Activated T-cell treated with anti-CD3 and anti-CD28 coated beads, Interleukin-2, amount 50 U/mL, for 48 hours (primary cell): ENCODE measurements around the gene LIMS1.
"Not testable (repeated sequence)": the region's sequence is repeated elsewhere in the genome, so short reads cannot be mapped to it uniquely, and the experiment has no call there.

Source experiments
- DNase-seq, 2 experiments: peaks; one replicate each; pipeline ENCODE4 v3.0.0-alpha.2; 2020

LIMS1 gene, protein sequence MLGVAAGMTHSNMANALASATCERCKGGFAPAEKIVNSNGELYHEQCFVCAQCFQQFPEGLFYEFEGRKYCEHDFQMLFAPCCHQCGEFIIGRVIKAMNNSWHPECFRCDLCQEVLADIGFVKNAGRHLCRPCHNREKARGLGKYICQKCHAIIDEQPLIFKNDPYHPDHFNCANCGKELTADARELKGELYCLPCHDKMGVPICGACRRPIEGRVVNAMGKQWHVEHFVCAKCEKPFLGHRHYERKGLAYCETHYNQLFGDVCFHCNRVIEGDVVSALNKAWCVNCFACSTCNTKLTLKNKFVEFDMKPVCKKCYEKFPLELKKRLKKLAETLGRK

DNA sequence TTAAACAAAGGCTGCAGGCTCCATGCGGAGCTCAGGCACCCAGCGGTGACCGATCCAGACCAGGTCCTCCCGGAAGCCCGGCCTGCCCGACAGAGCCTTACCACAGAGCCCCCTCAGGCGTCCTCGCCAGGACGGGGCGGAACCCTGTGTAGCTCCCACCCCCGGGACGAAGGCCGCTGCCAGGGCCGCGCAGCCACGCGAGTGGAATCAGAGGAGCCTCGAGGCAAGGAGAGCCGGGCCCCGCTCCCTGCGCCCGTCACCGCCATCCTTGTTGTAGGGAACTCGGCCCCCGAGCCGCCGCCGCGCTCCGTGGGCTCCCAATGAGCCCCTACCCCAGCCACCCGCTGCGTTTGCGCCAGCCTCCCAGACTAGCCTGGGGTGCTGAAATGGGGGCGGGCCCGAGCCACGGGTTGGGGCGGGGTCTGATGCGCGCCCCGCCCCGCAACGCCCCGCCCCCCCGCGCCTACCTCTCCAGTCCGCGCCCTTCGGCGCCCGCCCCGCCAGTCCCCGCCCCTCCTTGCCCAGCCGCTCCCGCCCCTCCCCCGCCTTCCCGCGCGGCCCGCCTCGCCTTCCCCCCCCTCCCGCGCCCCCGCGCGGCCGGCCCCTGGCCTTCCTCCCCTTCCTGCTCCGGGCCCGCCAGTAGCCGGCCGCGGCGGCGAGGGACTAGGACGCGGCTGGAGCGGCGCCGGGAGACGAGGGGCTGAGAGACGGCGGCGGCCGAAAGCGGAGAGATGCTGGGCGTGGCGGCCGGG lies at the start of gene LIMS1:
LIMS1 (plus strand) TSS at position 639 of the 752 bp plus-strand sequence; CDS start at position 732, 93 bp downstream.
- peak; percentile 87 to 91 for DNase-seq

DNA sequence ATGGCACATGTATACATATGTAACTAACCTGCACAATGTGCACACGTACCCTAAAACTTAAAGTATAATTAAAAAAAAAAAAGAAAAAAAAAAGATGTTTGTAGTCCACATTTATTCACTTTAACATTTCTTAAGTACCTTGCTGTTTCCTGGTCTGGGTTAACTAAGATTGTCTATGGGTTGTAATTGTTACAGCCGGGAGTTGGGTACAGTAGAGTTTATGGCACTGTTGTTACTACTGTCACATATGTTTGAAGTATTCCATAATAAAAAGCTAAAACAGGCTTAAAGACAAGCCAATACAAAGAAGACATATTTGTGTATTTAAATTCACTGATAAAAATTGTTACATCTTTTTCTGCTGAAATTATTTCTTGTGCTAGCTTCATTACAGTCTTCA lies 49.0 kb upstream of the LIMS1 start:
- no peak for DNase-seq

DNA sequence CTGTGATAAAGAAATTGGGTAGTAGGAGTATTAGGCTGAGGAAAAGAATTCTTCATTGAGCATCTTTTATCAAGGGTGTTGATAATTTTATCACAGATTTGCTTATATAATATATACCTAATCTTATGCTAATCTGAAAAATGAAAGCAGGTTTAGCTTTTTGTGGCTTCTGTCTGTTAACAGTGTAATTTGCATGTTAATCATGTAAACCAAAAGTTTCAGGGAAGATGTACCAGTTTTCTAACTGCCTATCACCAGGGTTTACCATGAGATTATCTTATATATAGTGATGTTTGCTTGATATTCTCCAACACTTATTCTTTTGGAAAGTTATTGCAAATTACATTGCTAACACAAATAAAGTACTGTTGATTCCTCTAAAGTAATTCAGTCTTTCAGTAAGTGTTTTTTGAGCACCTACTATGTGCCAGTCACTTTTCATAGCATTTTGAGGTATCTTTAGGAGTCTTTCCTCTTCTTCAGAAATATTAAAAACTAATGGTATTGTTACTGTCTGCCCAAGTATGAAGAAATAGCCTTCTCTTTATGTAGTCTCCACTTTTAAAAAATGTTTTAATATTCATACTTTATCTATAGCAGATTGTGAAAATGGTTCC lies 43.7 kb upstream of the LIMS1 start:
- no peak for DNase-seq

DNA sequence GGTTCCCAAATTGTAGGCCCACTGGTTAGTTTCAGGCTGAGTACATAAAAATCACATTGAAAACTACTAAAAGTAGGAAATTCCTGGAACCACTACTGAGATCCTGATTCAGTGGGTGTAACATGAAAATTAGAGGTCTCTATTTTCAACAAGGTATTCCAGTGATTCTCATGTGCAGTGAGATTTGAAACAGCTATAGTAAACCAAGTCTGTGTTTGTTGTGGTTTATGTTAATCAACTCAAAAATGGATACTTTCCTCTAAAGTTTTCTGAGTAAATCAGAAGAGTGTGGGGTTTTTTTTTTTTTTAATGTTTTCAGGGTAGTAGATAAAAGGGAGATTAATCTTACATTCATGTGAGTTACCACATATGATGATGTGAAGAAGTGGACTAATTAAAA lies 42.4 kb upstream of the LIMS1 start:
- no peak for DNase-seq

DNA sequence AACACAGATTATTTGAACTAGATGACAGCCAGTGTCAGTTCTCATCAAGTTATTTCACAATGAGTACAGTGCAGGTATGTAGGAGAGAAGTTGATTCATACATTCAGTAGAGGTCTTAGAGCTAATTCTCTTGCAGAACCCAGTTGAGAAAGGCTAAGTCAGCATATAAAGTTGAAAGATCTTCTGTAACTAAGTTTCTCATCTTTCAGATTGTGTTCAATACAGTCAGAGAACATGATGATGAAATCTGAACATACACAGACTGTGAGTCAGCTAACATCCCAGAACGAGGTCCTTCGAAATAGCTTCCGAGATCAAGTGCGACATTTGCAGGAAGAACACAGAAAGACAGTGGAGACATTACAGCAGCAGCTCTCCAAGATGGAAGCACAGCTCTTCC lies 41.9 kb upstream of the LIMS1 start:
- DNase-seq, result no peak

DNA sequence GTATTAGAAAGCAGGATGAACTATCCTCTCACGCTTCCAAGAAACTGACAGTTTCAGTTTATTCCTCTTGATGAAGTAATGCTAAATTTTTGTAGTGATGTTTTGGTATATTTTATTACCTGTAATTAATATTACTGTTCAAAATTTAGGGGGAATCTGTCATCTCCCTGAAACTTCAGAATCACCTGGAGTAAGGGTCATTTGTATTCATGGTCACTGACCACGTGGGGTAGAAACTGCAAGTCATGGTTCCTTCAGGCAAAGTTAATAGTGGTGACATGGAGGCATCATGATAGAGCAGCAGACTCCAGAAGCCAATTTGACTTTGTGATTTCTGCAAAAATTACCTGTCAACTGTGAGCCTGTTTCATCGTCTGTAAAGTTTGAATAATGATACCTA lies 38.1 kb upstream of the LIMS1 start:
- not testable (repeated sequence) for DNase-seq

DNA sequence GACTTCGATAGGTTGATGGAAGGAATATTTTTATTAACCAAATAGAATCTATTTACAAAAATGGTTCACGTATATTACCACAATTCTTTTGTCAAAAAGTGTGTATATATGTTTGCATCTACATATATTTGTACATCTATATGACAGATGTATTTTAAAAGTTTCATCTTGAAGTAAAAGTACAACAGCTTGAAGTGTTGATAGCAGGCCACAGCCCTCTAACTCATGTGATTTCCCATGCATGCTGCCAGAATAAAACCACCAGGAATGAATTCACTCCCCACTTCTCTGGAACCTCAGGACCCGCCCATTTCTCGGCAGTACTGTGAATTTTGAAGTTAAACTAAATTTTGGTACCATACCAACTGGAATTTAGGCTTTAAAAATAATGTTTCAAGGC lies 26.6 kb upstream of the LIMS1 start:
- not testable (repeated sequence) for DNase-seq

DNA sequence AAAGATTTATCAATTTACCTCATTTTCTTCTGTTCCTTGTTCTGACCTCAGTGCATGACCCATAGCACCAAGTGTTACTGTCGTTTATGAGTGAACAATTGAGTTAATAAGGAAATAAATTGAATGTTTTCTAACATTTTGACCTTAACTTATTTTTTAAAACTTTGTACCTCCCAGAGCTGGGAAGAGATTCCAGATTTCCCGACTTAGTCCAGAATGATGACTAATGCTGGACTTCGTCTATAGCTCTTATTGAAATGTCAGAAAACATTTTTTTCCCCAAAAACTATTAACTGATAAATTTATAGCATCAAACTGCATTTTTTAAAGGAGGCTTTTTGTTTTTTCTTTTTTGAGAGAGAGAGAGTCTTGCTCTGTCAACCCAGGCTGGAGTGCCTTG lies 21.8 kb upstream of the LIMS1 start:
- DNase-seq, result not testable (repeated sequence)

DNA sequence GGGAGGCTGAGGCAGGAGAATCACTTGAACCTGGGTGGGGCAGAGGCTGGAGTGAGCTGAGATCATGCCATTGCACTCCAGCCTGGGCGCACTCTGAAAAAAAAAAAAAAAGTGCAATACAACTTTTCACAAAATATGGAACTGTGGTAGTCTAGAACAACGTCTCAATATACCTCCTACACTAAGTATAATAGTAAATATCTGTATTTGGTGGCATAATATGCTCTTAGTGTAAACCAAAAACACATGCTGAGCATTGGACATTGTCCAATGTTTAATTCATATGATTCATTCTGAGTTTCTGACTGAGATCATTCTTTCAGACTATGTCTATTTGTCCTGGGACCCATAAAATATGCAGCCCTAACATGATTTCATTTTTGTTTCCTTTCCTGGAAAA lies 19.8 kb upstream of the LIMS1 start:
- not testable (repeated sequence) for DNase-seq

DNA sequence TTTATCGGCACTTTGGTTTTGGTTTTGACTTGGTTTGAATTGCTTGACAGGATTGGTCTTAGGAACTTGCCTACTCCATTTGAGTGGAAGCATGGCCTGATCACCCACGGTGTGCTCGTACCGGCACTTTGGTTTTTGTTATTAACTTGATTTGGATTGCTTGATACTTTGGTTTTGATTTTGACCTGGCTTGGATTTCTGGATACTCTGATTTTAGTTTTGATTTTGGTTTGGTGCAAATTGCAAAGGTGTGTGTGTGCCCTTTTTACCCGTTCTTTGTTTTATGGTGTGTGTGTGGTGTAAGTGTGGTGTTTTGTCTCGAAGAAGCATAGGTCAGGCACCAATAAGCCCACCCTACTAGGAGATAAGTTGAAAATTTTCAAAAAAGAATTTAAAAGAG lies 9.6 kb upstream of the LIMS1 start:
- DNase-seq, result not testable (repeated sequence)

DNA sequence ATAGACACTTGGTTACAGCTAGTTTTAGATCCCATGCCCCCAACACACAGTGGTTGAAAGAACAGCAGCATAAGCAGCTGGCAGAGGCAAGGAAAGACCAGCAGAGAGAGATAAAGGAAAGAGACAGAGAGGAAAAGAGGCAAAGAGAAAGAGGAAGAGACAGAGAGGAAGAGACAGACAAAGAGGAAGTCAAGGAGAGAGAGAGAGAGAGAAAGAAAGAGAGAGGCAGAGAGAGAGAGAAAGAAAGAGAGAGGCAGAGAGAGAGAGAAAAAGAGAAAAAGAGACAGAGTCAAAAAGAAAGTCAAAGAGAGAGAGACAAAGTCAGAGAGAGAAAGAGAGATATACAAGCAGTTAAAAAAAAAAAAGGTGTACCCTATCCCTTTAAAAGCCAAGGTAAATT lies 9.0 kb upstream of the LIMS1 start:
- DNase-seq, result not testable (repeated sequence)

DNA sequence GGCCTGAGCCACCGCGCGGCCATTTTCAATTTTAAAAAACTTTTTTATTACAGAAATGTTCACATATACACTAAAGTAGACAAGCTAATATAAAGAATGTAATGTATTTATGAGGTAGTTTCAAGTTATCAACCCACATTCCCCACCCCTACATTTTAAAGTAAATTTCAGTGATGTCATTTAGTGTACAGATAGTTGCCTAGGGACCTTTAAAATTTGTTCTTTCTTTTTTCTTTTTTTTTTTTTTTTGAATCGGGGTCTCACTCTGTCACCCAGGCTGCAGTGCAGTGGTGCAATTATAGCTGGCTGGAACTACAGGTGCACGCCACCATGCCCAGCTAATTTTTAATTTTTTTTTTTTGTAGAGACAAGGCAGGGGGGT lies 2.6 kb upstream of the LIMS1 start:
- no peak for DNase-seq

DNA sequence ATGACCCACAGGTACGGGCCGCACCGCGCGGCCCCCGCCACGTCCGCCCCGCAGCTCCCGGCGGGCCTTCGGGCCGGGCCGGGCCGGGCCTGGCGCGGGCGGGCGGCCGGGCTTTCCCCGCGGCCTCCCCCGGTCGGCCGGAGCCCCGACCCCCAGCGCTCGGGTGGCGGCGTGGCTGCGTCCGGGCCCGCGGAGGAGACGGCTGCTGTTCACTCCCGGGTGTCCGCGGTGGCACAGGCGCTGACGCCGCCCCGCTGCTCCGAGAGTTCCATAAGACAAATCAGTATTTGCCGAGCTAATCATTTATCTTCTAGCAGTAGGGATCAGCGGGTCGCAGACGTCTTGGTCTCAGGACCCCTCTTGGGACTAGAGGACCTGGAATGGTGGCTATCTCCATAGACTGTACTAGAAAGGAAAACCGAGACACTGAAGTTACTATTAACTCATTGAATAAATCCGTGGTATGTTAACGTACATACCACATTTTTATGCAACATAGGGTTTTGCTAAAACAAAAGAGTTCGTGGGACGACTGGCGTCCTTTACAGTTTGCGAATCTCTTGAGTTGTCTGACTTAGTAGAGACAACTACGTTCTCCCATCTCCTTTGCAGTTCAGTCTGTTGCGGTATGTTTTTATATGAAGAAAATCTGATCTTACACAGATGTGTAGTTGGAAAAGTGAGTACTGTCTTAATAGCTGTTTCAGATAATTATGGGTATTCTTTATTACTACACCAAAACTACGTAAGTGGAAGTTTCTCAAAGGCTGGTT lies 500 bp downstream of the LIMS1 start:
- DNase-seq, result peak; percentile 59 to 69

DNA sequence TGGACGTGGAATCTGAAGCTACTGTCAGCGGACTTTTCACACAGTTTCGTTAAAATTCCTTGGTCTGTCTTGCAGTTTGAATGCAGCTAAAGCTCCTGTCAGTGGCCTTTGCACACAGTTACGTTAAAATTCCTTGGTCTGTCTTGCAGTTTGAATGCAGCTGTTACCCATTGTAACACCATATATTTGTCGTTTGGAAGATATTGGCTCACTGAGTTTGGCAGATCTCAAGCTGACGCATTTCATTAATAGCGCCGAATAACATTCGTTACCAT lies 1.0 kb downstream of the LIMS1 start:
- no peak for DNase-seq

DNA sequence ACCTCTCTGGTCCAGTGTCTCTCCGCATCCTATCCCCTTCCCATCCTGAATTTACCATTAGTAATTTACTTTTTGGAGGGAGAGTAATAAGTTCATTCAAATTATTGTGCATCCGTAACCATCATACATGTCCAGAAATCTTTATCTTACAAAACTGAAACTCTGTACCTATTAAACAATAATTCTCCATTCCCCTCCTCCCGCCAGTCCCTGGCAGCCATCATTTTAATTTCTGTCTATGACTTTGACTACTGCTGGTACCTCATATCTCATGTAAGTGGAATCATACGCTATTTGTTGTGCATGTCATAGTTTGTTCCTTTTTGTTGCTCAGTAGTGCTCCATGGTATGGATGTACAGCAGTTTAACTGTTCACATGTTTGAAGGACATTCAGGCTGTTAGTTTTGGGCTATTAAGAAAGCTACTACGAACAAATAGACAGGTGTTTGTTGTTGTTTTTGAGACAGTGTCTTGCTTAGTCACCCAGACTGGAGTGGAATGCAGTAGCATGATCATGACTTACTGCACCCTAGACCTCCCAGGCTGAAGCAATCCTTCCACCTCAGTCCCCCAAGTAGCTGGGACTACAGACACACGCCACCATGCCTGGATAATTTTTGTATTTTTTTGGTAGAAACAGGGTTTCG lies 2.0 kb downstream of the LIMS1 start:
- DNase-seq, result no peak

DNA sequence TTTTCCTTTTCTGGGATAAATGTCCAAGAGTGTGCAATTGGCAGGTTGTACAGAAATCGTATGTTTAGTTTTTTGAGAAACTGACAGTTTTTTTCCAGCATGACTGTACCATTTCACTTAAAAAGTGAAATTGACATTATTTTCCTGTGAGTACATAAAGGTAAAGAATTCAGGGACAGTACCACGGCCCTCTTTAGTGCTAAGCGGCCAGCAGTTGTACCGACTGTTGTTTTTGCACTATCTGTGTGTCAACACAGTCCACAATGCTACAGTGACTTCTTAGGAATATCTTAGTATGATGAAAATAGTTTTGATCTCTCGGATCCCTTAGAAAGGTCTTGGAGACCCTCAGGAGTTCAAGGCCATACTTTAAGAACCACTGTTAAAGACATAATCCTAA lies 2.6 kb downstream of the LIMS1 start:
- DNase-seq, result no peak

DNA sequence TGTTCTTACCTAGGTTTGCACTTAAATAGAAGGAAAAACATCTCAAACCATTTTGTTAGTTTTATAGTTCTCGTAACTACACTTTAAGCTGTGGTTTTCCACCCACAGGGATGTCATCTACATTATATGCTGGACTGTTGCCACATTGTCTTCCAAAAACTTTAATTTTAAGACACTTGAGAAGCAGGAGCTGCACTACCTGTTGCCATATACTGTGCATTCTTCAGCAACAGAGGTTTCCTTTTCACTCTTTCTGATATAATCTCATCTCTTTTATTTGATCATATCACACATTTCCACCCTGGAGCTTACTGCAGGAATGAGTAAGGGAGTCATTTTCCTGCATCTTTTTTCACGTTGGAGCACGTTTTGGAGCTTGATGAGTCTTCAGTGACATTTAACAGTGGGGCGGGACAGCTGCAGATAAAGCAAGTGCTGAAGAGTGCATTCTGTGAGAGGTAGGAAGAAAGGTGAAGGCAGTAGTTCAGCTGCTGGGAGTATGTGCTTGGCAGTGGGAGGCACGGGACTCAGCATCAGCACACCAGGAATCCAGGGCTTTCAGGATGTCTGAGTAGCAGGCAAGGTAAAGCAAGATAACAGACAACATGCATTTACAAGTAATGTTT lies 3.8 kb downstream of the LIMS1 start:
- no peak for DNase-seq

DNA sequence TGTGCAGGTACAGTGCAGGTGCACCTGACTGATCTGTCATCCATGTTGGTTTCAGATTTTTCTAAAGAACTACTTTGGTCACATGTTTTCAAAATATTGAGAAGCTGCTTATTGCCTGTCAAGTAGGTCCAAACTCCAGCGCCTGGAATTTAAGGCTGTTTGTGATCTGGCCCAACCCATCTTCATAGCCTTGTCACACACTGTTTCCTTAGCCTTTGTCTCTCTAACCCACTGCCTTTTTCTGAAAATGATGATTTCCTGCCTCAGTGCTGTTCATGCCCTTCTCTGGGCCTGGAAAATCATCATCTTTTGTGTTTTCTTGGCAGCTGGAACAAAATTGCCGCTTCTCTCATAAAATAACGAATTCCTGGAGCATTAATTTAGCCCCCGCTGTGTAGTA lies 7.2 kb downstream of the LIMS1 start:
- DNase-seq, result no peak

DNA sequence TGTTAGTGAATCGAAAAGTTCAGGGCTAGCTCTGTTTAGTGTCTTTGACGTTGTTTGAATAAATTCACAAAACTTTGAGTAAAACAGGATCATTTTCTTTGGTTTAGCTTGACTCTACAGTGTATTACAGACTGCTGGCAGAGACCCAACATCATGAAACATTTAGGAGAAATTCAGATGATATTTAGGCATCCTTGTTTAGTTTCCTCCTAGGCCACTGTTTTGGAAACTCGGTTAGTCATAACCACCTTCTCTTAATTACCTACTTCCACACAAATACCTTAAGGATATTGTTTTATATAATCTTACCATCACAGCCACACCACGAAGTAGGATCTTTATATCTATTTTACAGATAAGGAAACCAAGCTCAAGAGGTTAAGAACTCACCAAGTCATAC lies 7.8 kb downstream of the LIMS1 start:
- DNase-seq, result no peak

DNA sequence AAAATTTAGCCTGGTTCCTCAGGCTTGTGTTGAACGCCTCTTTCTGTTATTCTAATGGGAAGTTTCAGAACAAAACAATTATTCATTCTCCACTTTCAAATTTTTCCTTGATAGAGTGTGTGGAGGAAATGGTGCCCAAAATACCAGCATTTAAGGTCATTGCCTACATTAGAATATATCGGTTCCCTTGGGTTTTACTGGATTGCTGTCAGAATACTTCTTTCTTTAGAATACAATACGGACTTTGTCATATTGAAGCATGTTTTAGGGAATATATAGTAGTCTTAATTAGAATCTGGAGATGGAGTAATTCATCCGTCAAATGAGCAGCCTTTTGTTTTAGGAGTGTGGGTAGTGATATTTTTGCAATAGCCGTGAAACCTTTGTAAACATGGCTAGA lies 13.3 kb downstream of the LIMS1 start:
- DNase-seq, result no peak

DNA sequence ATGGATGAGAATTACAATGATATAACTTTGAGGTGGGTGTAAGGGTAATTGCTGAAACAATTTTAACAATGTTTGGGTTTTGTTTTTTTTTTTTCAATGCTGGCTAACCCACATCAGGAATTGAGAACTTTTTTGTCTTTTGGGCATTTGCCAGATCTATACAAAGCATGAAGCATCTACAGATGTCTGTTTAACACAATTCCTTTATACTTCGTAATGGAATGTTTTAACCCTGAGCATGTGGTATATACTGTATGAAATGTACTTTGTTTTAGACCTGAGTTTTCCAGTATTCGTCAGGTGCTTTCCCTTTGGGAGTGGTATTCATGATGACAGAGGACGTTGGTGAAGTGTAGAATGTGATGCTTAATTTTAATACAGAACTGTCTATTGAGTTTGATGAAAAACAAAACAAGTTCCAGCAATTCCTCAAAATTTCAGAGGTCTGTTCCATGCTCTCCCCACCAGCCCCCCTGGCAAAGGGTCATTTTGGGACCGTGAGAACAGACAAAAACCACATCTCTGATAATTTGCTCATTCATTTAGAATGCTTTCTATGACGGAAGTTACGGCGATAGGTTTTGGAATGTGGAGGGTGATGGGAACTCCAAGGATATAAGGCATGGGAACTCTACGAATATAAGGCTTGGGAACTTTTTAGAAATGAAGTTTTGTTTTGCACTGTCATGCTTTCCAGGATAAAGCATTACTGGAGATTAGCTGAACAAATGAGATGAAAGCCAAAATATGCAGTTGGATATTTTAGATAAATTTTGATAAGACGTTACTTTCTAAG lies 14.1 kb downstream of the LIMS1 start:
- DNase-seq, result no peak

DNA sequence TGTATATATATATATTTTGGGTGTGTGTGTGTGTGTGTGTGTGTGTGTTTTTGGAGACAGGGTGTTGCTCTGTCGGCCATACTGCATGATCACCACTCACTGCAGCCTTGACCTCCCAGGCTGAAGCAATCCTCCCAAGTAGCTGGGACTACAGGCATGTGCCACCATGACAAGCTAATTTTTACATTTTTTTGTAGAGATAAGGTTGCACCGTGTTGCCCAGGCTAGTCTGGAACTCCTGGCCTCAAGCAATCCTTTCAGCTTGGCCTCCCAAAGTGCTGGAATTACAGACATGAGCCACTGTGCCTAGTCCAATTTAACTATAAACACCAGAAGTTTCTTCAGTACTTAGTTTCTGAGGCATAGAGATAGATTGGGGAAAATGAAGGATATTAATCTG lies 18.3 kb downstream of the LIMS1 start:
- no peak for DNase-seq
